Effector memory CD8-positive, alpha-beta T cell (primary cell): ENCODE results near the gene CHD5.
A peak's percentile ranks its signal among the peaks of the same experiment; 100 is the strongest.

Experiments
- ATAC-seq: fragments of 150-1000 bp; cut with Tn5 transposase; replicated peaks from 2 replicates; pipeline ENCODE4 v1.10.0; 2021; ENCODE audit warnings: mild to moderate bottlenecking, moderate library complexity
- DNase-seq, 3 experiments: peaks; one replicate each; pipeline ENCODE4 v3.0.0; 2021
- H3K27ac Mint-ChIP-seq, 2 donors: one replicate each; pipeline ENCODE4 v1.8.0; 2022; ENCODE audit warnings: mild to moderate bottlenecking in 2 of 2, mixed read lengths in 2 of 2, moderate library complexity in 2 of 2
- H3K27me3 Mint-ChIP-seq, 2 donors: one replicate each; pipeline ENCODE4 v1.8.0; 2022; ENCODE audit warnings: mixed read lengths in 2 of 2
- H3K36me3 Mint-ChIP-seq: one replicate; pipeline ENCODE4 v1.8.0; 2022; ENCODE audit warnings: mild to moderate bottlenecking, moderate library complexity, mixed read lengths; ENCODE audit not compliant: insufficient read depth
- H3K4me1 Mint-ChIP-seq, 2 donors: one replicate each; pipeline ENCODE4 v1.8.0; 2022; ENCODE audit warnings: low read depth in 2 of 2, mixed read lengths in 2 of 2
- H3K4me3 Mint-ChIP-seq, 2 donors: one replicate each; pipeline ENCODE4 v1.8.0; 2022; ENCODE audit warnings: mild to moderate bottlenecking in 2 of 2, mixed read lengths in 2 of 2, moderate library complexity in 2 of 2
- H3K9me3 Mint-ChIP-seq, 2 donors: one replicate each; pipeline ENCODE4 v1.8.0; 2022; ENCODE audit warnings: mixed read lengths in 2 of 2

The CHD5 gene

DNA sequence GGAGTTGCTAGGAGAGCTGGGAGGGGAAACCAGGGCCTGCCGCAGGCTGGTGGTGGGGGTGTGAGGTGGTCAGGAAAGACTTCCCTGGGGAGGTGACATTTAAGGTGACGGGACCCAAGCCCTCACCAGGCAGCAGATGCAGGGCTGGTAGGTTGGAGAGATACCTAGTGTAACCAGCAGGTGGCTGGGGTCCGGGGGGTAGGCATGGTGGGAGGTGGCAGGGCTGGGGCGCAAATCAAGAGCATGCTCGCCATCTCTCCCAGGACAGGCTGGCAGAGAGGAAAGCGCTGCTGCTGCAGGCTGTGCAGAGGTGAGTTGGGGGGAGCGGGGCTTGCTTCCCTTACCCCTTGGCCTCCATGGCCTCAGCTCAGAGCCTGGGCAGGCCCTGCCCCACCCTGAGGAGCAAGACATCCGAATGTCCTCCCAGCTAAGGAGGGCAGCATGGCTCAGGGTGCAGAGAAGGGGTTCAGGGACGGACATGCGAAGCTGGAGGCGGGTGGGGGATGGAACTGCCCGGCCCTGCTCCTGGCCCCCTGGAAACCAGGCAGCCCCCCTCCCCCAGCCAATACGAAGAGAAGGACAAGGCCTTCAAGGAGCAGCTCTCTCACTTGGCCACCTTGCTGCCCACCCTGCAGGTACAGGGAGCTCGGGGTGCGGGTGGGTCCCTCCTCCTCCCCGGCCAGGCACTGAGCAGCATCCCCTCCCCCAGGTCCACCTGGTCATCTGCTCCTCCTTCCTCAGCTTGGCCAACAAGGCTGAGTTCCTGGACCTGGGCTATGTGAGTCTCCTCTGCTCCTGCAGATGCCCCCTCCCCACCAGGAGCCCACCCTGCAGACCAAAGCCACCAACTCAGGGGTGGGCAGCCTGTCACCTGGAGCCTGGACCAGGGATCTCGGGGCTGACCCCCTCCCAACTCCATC, 29.8 kb upstream of the CHD5 start:
- H3K4me3 Mint-ChIP-seq, result peak overlapping the region in 1 of 2 donors; percentile 31
- no peak overlapping the region for H3K27ac Mint-ChIP-seq
- DNase-seq (no peak), ATAC-seq (no peak)
- H3K4me1 Mint-ChIP-seq, result peaks cover 0 to 8% of the 10 kb centered on the region in 2 donors
- H3K9me3 Mint-ChIP-seq, result no peaks in the 10 kb centered on the region
- peaks cover 0 to 6% of the 10 kb centered on the region in 2 donors for H3K27me3 Mint-ChIP-seq
- H3K36me3 Mint-ChIP-seq, result peaks cover 3% of the 10 kb centered on the region

DNA sequence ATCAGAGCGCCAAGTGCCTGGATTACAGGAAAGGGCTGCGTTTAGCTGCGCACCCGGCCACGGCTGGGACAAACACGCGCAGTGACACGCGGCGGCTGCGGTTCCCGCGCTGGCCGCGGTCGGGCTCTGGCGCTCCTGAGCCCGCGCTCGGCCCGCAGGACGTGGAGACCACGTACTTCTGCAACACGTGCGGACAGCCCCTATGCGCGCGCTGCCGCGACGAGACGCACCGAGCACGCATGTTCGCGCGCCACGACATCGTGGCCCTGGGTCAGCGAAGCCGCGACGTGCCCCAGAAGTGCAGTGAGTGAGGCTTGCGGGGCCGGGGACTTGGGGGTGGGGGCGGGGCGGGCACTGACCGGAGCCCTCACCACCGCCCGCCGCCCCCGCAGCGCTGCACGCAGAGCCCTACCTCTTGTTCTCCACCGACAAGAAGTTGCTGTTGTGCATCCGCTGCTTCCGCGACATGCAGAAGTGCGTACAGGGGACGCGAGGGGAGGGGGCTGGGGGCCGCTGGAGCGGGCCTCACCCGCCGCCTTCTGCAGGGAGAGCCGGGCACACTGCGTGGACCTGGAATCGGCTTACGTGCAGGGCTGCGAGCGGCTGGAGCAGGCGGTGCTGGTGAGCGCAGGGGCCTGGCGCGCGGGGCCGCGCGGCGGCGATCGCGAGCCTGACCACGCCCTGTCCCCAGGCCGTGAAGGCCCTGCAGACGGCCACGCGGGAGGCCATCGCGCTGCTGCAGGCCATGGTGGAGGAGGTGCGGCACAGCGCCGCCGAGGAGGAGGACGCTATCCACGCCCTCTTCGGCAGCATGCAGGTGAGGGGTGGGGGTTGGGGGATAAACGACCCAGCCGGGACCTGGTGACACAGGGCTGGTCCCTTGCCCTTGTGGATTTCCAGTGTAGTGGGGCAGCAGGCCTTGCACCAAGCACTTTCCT, 28.9 kb upstream of the CHD5 start:
- DNase-seq, result no peak
- peak; percentile 23 for ATAC-seq
- Mint-ChIP-seq H3K27ac (no peak overlapping the region), H3K27me3 (peaks cover 0 to 6% of the 10 kb centered on the region in 2 donors), H3K9me3 (no peaks in the 10 kb centered on the region), H3K4me1 (peaks cover 0 to 8% of the 10 kb centered on the region in 2 donors), H3K4me3 (peak overlapping the region in 1 of 2 donors; percentile 75), H3K36me3 (peaks cover 3% of the 10 kb centered on the region)

DNA sequence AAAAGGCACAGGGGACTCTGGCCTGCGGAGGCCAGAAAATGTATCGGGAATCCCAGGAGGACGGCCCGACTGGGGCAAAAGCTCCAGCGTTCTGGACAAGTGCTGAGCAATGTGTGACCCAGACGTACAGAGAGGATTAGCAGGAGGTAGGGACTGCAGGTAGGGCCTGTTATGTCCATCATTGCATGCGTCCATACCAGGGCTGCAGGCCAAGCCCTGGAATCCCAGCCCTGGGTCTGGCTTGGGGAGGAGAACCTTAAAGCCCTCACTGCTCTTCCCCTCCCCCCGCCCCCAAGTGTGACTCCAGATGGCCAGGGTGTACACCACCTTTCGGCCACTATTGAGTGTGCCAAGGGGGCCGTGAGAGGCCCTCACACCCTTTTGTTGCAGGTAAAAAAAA, 27.8 kb upstream of the CHD5 start:
- Mint-ChIP-seq H3K36me3 (no peaks in the 10 kb centered on the region), H3K27ac (no peak overlapping the region), H3K27me3 (peaks cover 0 to 6% of the 10 kb centered on the region in 2 donors), H3K4me1 (peaks cover 0 to 8% of the 10 kb centered on the region in 2 donors), H3K4me3 (peak overlapping the region in 1 of 2 donors; percentile 75), H3K9me3 (no peaks in the 10 kb centered on the region)
- ATAC-seq (no peak), DNase-seq (no peak)

DNA sequence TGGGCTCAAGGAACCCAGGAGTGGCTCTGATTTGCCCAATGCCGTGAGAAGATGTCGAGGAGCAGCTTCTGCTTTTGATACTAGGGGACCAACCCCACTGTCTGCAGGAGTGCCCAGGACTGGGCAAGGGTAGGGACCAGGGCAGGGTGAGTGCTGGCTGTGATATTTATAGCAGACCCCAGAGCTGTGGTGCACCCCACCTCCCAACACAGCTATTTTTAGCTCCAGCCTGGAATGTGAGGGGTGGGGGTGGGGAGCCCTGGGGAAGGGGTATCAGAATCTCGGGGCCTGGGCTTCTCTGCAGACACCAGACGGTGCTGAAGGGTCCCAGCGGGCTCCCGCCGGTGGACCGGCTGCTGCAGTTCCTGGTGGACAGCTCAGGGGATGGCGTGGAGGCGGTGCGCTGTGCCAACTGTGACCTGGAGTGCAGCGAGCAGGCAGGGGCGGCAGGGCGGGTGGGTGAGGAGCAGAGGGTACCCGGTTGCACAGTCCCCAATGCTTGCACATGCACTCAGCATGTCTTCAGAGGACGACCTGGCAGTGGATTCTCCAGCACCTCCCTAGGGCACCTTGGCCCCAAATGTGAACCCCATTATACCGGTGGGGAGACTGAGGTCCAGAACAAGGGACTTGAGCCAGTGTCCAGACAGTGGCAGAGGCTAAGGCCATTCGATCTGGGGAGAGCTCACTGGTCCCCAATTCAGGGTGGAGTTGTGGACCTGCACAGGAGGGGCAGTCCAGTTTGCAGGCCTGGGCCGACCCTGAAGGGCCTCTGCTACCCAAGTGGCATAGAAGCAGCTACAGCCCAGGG, 27.2 kb upstream of the CHD5 start:
- peaks cover 0 to 8% of the 10 kb centered on the region in 2 donors for H3K4me1 Mint-ChIP-seq
- no peak overlapping the region for H3K27ac Mint-ChIP-seq
- H3K4me3 Mint-ChIP-seq, result peak overlapping the region; percentile 67 to 75

DNA sequence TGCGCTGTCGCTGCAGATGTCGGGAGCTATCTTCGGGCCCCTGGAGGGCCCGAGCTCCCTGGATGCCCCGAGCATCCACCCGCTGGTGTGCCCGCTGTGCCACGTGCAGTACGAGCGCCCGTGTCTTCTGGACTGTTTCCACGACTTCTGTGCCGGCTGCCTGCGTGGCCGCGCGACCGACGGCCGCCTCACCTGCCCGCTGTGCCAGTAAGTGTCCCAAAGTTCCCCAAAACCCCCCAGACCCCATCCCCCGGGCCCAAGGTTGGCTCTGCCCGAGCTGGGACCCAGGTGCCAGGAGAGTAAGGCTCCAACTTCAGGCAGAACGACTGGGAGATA, 26.4 kb upstream of the CHD5 start:
- no peak for ATAC-seq
- H3K4me1 Mint-ChIP-seq, result peaks cover 0 to 10% of the 10 kb centered on the region in 2 donors
- peaks cover 0 to 6% of the 10 kb centered on the region in 2 donors for H3K27me3 Mint-ChIP-seq

More for the DNA sequence above, 27.2 kb upstream of the CHD5 start:
- peaks cover 3% of the 10 kb centered on the region for H3K36me3 Mint-ChIP-seq
- H3K9me3 Mint-ChIP-seq, result no peaks in the 10 kb centered on the region
- DNase-seq (no peak), ATAC-seq (no peak)
- peaks cover 0 to 6% of the 10 kb centered on the region in 2 donors for H3K27me3 Mint-ChIP-seq

DNA sequence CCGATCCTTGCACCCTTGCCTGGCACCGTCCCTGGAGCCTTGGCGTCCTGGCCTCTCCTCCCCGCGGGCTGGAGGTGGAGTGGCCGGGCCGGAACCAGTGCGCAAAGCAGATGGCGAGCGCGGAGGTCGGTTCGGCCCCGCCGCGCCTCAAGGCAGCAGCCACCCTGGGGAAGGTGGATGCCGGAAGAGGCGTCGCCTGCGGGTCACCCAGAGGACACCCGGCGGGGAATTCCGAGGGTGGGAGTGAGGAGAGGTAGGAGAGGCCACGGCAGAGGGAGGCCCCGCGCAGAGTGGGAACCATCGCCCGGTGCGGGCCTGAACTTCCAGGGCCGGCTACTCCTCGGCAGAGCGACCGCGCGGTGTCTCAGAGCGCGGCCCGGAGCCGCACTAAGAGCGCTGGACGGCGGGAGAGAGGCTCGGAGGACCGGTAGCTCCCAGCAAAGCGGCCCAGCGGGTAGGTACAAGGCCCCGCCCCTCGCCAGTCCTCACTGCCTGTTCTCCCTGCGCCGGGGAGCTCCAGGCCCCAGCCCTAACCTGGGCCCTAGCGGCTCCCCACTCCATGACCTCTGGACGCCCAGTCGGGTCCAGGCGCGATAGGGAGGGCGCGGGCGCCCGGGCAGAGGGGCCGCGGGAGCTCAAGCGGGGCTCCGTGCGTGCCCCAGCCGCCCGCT, 25.9 kb upstream of the CHD5 start, which contains the start of gene RNF207:
TSS of gene RNF207 (plus strand) at position 271 of the 671 bp plus-strand sequence. CDS start 417 bp downstream, outside the sequence.
- Mint-ChIP-seq H3K36me3 (peaks cover 3% of the 10 kb centered on the region), H3K9me3 (no peaks in the 10 kb centered on the region), H3K4me3 (peak within 1 kb of the TSS; percentile 67 to 75), H3K4me1 (peaks cover 0 to 10% of the 10 kb centered on the region in 2 donors), H3K27ac (peak within 1 kb of the TSS in 1 of 2 donors; percentile 23), H3K27me3 (peaks cover 0 to 6% of the 10 kb centered on the region in 2 donors)
- DNase-seq (peak; percentile 41 to 56 (median 56)), ATAC-seq (peak; percentile 87)

More for the DNA sequence above, 26.4 kb upstream of the CHD5 start:
- Mint-ChIP-seq H3K9me3 (no peaks in the 10 kb centered on the region), H3K36me3 (peaks cover 3% of the 10 kb centered on the region), H3K4me3 (peak overlapping the region; percentile 67 to 75), H3K27ac (no peak overlapping the region)
- DNase-seq, result no peak

DNA sequence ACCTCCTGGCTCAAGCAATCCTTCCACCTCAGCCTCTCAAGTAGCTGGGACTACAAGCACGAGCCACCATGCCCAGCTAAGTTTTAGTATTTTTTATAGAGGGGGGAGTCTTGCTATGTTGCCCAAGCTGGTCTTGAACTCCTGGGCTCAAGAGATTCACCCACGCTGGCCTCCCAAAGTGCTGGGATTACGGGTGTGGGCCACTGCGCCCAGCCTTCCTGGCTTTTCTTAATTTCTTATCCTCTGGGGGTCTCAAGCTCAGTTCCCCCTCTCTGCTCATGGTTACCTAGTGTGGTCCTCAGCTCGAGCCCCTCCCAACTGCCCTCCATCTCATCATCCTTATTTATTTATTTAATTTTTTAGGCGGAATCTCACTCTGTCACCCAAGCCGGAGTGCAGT, 22.1 kb upstream of the CHD5 start:
- peaks cover 0 to 6% of the 10 kb centered on the region in 2 donors for H3K27me3 Mint-ChIP-seq
- ATAC-seq (no peak), DNase-seq (no peak)
- H3K9me3 Mint-ChIP-seq, result no peaks in the 10 kb centered on the region
- H3K36me3 Mint-ChIP-seq, result peaks cover 15% of the 10 kb centered on the region
- H3K27ac Mint-ChIP-seq, result no peak overlapping the region
- peaks cover 28 to 37% of the 10 kb centered on the region in 2 donors for H3K4me1 Mint-ChIP-seq
- H3K4me3 Mint-ChIP-seq, result peak overlapping the region in 1 of 2 donors; percentile 52

DNA sequence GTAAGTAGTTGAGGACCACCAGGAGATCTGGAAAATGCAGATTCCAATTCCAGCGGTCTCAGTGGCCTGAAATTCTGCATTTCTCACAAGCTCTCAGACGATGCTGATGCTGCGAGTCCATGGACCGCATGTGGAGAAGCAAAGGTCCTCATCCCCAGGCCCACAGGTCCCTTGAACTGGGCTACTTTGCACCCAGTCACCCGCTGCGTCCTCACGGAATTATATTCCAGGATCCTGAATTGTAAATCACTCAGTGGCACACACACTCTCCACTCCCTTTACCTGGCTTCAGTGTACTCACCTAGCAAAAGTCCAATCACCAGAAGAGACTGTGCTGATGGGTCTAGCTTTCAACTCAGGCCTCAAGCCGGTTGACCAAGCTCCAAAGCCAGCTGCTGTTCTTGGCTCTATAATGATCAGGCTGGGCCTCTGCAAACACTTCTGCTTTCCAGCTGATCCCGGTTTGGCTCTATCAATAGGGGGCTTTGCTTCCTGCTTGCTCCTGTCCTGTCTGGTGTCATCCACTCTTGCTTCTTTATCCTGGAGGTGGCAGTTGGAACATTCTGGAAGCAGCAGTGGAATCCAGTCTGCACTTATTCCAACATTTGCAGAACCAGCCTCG, 20.2 kb upstream of the CHD5 start:
- Mint-ChIP-seq H3K4me1 (peaks cover 37 to 40% of the 10 kb centered on the region in 2 donors), H3K4me3 (peak overlapping the region; percentile 87 to 91), H3K9me3 (no peaks in the 10 kb centered on the region), H3K27me3 (no peaks in the 10 kb centered on the region), H3K36me3 (peaks cover 34% of the 10 kb centered on the region), H3K27ac (peak overlapping the region; percentile 85 to 93)
- DNase-seq (no peak), ATAC-seq (no peak)

DNA sequence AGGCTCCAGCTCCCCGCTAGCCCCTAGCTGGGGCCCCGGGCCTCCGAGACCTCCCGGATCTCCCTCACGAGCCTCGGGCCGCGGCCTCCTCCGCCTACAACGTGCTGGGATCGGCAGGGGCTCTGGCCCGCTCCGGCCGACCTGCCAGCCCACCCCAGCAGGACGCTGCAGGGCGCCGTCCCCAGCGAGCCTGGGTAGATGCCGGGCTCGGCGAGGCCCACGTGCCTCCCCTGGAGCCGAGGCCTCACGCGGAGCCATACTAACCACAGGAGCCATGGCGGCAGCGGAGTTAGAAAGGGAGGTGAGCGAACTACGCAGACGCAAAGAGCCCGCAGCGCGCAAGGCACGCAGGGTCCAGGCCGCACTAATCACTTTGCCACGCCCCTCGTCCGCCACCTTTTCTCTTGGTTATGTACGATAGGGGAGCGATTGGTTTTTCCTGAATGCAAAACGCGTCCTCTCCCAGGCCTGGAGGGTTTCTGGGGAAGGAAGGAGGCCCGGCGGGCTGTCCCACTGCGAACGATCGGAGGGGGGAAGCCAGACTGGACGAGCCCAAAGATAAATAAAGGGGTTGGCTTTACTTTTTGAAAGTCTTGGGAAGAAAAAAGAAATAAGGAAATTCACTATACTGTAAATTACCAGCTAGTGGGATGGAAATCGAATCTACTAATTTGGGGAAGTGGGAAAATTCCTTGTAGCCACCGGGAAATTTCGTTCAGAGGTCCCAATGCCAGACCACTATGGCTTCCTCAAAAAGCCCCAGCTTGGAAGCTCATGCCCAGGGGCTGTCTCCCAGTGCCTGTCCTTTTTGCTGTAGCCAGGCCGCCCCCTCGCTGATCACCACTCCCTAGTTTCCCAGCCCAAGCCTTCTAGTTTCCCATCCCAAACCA, 19.4 kb upstream of the CHD5 start, which contains the start of gene RPL22:
TSS of gene RPL22 (minus strand) at position 298 of the 890 bp plus-strand sequence. CDS start at position 276, 22 bp downstream.
- Mint-ChIP-seq H3K27ac (peak within 1 kb of the TSS; percentile 85 to 93), H3K36me3 (peaks cover 42% of the 10 kb centered on the region), H3K4me3 (peak within 1 kb of the TSS; percentile 87 to 91), H3K27me3 (no peaks in the 10 kb centered on the region), H3K9me3 (no peaks in the 10 kb centered on the region), H3K4me1 (peaks cover 37 to 40% of the 10 kb centered on the region in 2 donors)
- DNase-seq (peak; percentile 92 to 95 (median 93)), ATAC-seq (peak; percentile 96)

DNA sequence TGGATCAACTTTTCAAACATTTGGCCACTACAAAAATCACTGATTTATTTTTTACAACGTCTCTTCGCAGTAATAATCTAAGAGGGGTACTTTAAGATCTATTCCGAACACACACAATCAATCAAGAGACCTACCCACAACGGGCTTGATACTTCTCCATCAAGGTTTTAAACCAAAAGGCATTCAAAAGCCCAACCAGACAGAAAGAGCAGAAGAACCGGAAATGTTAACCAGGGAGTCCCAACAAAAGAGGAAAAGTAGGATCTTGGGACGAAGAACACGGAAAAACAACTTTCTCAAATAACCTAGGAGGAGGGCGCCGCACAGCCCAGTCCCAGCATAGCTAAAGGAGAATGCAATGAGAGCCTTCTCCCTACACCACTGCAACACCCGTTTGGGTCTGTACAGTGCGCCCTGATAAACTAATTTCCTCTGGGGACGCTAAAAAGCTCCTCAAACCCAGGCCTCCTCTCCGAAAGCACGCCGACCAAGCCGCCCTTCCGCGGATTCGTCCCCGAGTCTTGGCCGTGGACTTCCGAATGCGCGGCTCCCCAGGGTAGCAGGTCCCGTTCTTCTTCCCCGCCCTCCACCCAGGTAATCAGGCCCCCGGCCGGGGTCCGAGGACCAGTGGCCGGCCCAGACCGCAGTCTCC, 18.7 kb upstream of the CHD5 start:
- Mint-ChIP-seq H3K36me3 (peaks cover 49% of the 10 kb centered on the region), H3K27me3 (no peaks in the 10 kb centered on the region), H3K4me3 (peak overlapping the region; percentile 87 to 91), H3K4me1 (peaks cover 37 to 40% of the 10 kb centered on the region in 2 donors), H3K9me3 (no peaks in the 10 kb centered on the region), H3K27ac (peak overlapping the region; percentile 85 to 93)
- ATAC-seq (peak; percentile 21), DNase-seq (peak in 1 of 3 experiments; percentile 27)
